HEK293 (cell line): ENCODE data around the gene SOX5.

Source experiments
- CTCF ChIA-PET: fragments of 350-600 bp; formaldehyde crosslinking; extraction: SDS; loops from one replicate; lab custom pipeline; 2021; ENCODE audit warnings: antibody characterized with exemption; lab: Yijun Ruan, JAX
- POLR2A ChIA-PET: fragments of 300-600 bp; formaldehyde crosslinking; extraction: SDS; loops from one replicate; lab custom pipeline; 2020; ENCODE audit warnings: antibody characterized with exemption, inconsistent platforms; lab: Yijun Ruan, JAX
- H3K27ac ChIP-seq: fragments of 200-500 bp; sonication (Bioruptor generic); 2 replicates; pipeline ENCODE4 v1.5.1; 2014; ENCODE audit warnings: low read depth, low read length, control low read depth, inconsistent platforms; ENCODE audit errors: extremely low read depth
- H3K36me3 ChIP-seq, 2 experiments: fragments of 200-500 bp in 1 of 2; sonication (Bioruptor generic) in 1 of 2; 1 replicate in 1 of 2; 2 replicates in 1 of 2; pipeline ENCODE4 v1.5.1; 2014 to 2017; ENCODE audit warnings: inconsistent platforms in 2 of 2, low read length in 2 of 2; ENCODE audit not compliant: control insufficient read depth in 2 of 2, insufficient read depth in 1 of 2
- H3K4me1 ChIP-seq: fragments of 200-500 bp; sonication (Bioruptor generic); 2 replicates; pipeline ENCODE4 v1.5.1; 2014; ENCODE audit warnings: mild to moderate bottlenecking, low read length, inconsistent platforms; ENCODE audit not compliant: control insufficient read depth, insufficient read depth
- H3K4me3 ChIP-seq: 2 replicates; pipeline ENCODE4 v1.5.1; 2011; ENCODE audit warnings: low read depth, mild to moderate bottlenecking, control low read depth, low read length, moderate library complexity
- H3K9me3 ChIP-seq: fragments of 200-500 bp; sonication (Bioruptor generic); 2 replicates; pipeline ENCODE4 v1.5.1; 2014; ENCODE audit warnings: low read depth, low read length, inconsistent platforms; ENCODE audit not compliant: control insufficient read depth, insufficient read depth
- ATF2 ChIP-seq: fragments of 450-650 bp; formaldehyde crosslinking; IDR thresholded peaks from 2 replicates; pipeline ENCODE4 v1.5.1; 2016; ENCODE audit warnings: missing biosample characterization, missing genetic modification characterization, low read depth
- HOXA7 ChIP-seq: sonication (generic); formaldehyde crosslinking; IDR thresholded peaks from 2 replicates; pipeline ENCODE4 v1.8.1; 2022; ENCODE audit warnings: missing genetic modification reagents, borderline replicate concordance
- HOXC10 ChIP-seq: sonication (generic); formaldehyde crosslinking; IDR thresholded peaks from 2 replicates; pipeline ENCODE4 v1.8.1; 2023; ENCODE audit warnings: mild to moderate bottlenecking, missing genetic modification reagents
- HOXD13 ChIP-seq: sonication (generic); formaldehyde crosslinking; IDR thresholded peaks from 2 replicates; pipeline ENCODE4 v1.8.0; 2022; ENCODE audit warnings: missing genetic modification reagents, borderline replicate concordance
- KLF16 ChIP-seq: fragments of 450-650 bp; formaldehyde crosslinking; IDR thresholded peaks from 2 replicates; pipeline ENCODE4 v1.5.1; 2017; ENCODE audit warnings: missing biosample characterization, missing genetic modification characterization
- KLF8 ChIP-seq: fragments of 450-650 bp; formaldehyde crosslinking; IDR thresholded peaks from 2 replicates; pipeline ENCODE4 v1.5.1; 2016; ENCODE audit warnings: missing biosample characterization, missing genetic modification characterization
- PRDM6 ChIP-seq: fragments of 450-650 bp; formaldehyde crosslinking; IDR thresholded peaks from 2 replicates; pipeline ENCODE4 v1.5.1; 2017; ENCODE audit warnings: missing biosample characterization, missing genetic modification characterization
- REPIN1 ChIP-seq: fragments of 450-650 bp; formaldehyde crosslinking; IDR thresholded peaks from 2 replicates; pipeline ENCODE4 v1.5.1; 2017; ENCODE audit warnings: missing biosample characterization, missing genetic modification characterization, low read depth
- SCRT2 ChIP-seq: fragments of 450-650 bp; formaldehyde crosslinking; IDR thresholded peaks from 2 replicates; pipeline ENCODE4 v1.5.1; 2016; ENCODE audit warnings: missing biosample characterization, missing genetic modification characterization
- SP2 ChIP-seq: fragments of 450-650 bp; formaldehyde crosslinking; IDR thresholded peaks from 2 replicates; pipeline ENCODE4 v1.5.1; 2016; ENCODE audit warnings: missing biosample characterization, missing genetic modification characterization
- YY1 ChIP-seq: fragments of 450-650 bp; formaldehyde crosslinking; IDR thresholded peaks from 2 replicates; pipeline ENCODE4 v1.5.1; 2018; ENCODE audit warnings: missing biosample characterization, missing genetic modification characterization
- ZBTB11 ChIP-seq: fragments of 450-650 bp; formaldehyde crosslinking; conservative IDR thresholded peaks from 2 replicates; pipeline ENCODE4 v1.5.1; 2016; ENCODE audit warnings: low read depth, missing biosample characterization, missing genetic modification characterization
- ZFHX2 ChIP-seq: fragments of 450-650 bp; formaldehyde crosslinking; conservative IDR thresholded peaks from 2 replicates; pipeline ENCODE4 v1.5.1; 2016; ENCODE audit warnings: missing biosample characterization, missing genetic modification characterization
- ZNF239 ChIP-seq: fragments of 450-650 bp; formaldehyde crosslinking; IDR thresholded peaks from 2 replicates; pipeline ENCODE4 v1.5.1; 2016; ENCODE audit warnings: missing biosample characterization, missing genetic modification characterization
- ZNF24 ChIP-seq: fragments of 450-650 bp; formaldehyde crosslinking; IDR thresholded peaks from 2 replicates; pipeline ENCODE4 v1.5.1; 2016; ENCODE audit warnings: missing biosample characterization, missing genetic modification characterization
- ZNF266 ChIP-seq: fragments of 450-650 bp; formaldehyde crosslinking; IDR thresholded peaks from 2 replicates; pipeline ENCODE4 v1.5.1; 2016; ENCODE audit warnings: missing biosample characterization, missing genetic modification characterization, low read depth
- ZNF311 ChIP-seq: fragments of 450-650 bp; formaldehyde crosslinking; IDR thresholded peaks from 2 replicates; pipeline ENCODE4 v1.5.1; 2017; ENCODE audit warnings: missing biosample characterization, missing genetic modification characterization, borderline replicate concordance
- ZNF341 ChIP-seq: fragments of 450-650 bp; formaldehyde crosslinking; IDR thresholded peaks from 2 replicates; pipeline ENCODE4; 2016; ENCODE audit warnings: low read depth, missing biosample characterization, missing genetic modification characterization
- ZNF366 ChIP-seq: fragments of 450-650 bp; formaldehyde crosslinking; conservative IDR thresholded peaks from 2 replicates; pipeline ENCODE4 v1.5.1; 2016; ENCODE audit warnings: missing biosample characterization, missing genetic modification characterization
- ZNF449 ChIP-seq: fragments of 450-650 bp; formaldehyde crosslinking; IDR thresholded peaks from 2 replicates; pipeline ENCODE4 v1.5.1; 2017; ENCODE audit warnings: missing biosample characterization, mild to moderate bottlenecking, missing genetic modification characterization, moderate library complexity
- ZNF501 ChIP-seq: fragments of 450-650 bp; formaldehyde crosslinking; IDR thresholded peaks from 2 replicates; pipeline ENCODE4 v1.5.1; 2016; ENCODE audit warnings: missing biosample characterization, missing genetic modification characterization
- ZNF555 ChIP-seq: fragments of 450-650 bp; formaldehyde crosslinking; conservative IDR thresholded peaks from 2 replicates; pipeline ENCODE4 v1.5.1; 2017; ENCODE audit warnings: missing biosample characterization, mild to moderate bottlenecking, missing genetic modification characterization, inconsistent platforms
- ZNF692 ChIP-seq: fragments of 450-650 bp; formaldehyde crosslinking; IDR thresholded peaks from 2 replicates; pipeline ENCODE4 v1.5.1; 2016; ENCODE audit warnings: missing biosample characterization, missing genetic modification characterization
- ZNF76 ChIP-seq: fragments of 450-650 bp; formaldehyde crosslinking; IDR thresholded peaks from 2 replicates; pipeline ENCODE4; 2016; ENCODE audit warnings: low read depth, missing biosample characterization, missing genetic modification characterization, borderline replicate concordance
- ZNF830 ChIP-seq: fragments of 450-650 bp; IDR thresholded peaks from 2 replicates; pipeline ENCODE4 v1.5.0; 2018; ENCODE audit warnings: missing biosample characterization, missing genetic modification characterization, low read depth, mild to moderate bottlenecking, moderate library complexity
- ZSCAN23 ChIP-seq: fragments of 450-650 bp; formaldehyde crosslinking; IDR thresholded peaks from 2 replicates; pipeline ENCODE4 v1.5.1; 2016; ENCODE audit warnings: missing biosample characterization, missing genetic modification characterization

SOX5 gene

GRCh38 chr12:23893611-23894010, 55.9 kb downstream of the SOX5 start:
- CTCF ChIA-PET = no interaction called here
- H3K27ac ChIP-seq = no peak overlapping the region
- no peaks in the 10 kb centered on the region for H3K9me3 ChIP-seq
- POLR2A ChIA-PET = no interaction called here
- no peak for TF ChIP-seq HOXD13 (CRISPR knock-in tag)
- no peak for TF ChIP-seq ZNF341 (tag by site-specific recombination)
- TF ChIP-seq ZNF501 (tag by site-specific recombination) = no peak
- no peak for TF ChIP-seq ZBTB11 (tag by site-specific recombination)
- no peak for TF ChIP-seq ATF2
- no peak for TF ChIP-seq ZNF692
- TF ChIP-seq KLF8 (tag by site-specific recombination) = no peak
- no peak for TF ChIP-seq ZNF24 (tag by site-specific recombination)
- TF ChIP-seq ZNF76 (tag by site-specific recombination) = no peak
- TF ChIP-seq ZFHX2 = no peak
- no peak for TF ChIP-seq SCRT2 (tag by site-specific recombination)
- no peak for TF ChIP-seq ZNF311 (tag by site-specific recombination)
- no peak for TF ChIP-seq KLF16 (tag by site-specific recombination)
- no peak for TF ChIP-seq ZNF266 (tag by site-specific recombination)
- no peak for TF ChIP-seq PRDM6 (tag by site-specific recombination)
- no peak for TF ChIP-seq HOXC10 (CRISPR knock-in tag)
- no peak for TF ChIP-seq ZNF366 (tag by site-specific recombination)
- TF ChIP-seq HOXA7 = no peak
- TF ChIP-seq SP2 (tag by site-specific recombination) = no peak
- H3K36me3 ChIP-seq = peaks cover 0 to 3% of the 10 kb centered on the region in 2 experiments; a peak in 1 of 3 replicates
- no peak overlapping the region for H3K4me3 ChIP-seq
- no peaks in the 10 kb centered on the region for H3K4me1 ChIP-seq

- CTCF ChIA-PET = no interaction called here
- POLR2A ChIA-PET = no interaction called here
- Histone ChIP-seq H3K4me1 (no peaks in the 10 kb centered on the region), H3K27ac (no peak overlapping the region), H3K36me3 (peaks cover 0 to 3% of the 10 kb centered on the region in 2 experiments; a peak in 1 of 3 replicates), H3K4me3 (no peak overlapping the region), H3K9me3 (no peaks in the 10 kb centered on the region)
- TF ChIP-seq YY1 (tag by site-specific recombination) = no peak
- TF ChIP-seq ZSCAN23 = no peak
- no peak for TF ChIP-seq ZNF555 (tag by site-specific recombination)
- TF ChIP-seq ZNF449 (tag by site-specific recombination) = no peak
- no peak for TF ChIP-seq ZNF830 (tag by site-specific recombination)
- no peak for TF ChIP-seq ZNF692
- TF ChIP-seq ZNF239 (tag by site-specific recombination) = no peak
- TF ChIP-seq REPIN1 = no peak
These were observed 58.4 kb downstream of the SOX5 start for GRCh38 chr12:23891115-23891514.
